ENCODE measurements around the gene RRM1. TPM values are rescaled to one million over a fixed set of nuclear protein-coding genes. Genes with fewer than 3 reads are reported as not detected.

The RRM1 gene
- 14.3 and 15.0 TPM in 2 replicates for polyA plus RNA-seq

GRCh38 chr11:4094348-4095291 lies at the start of gene RRM1:
Gene RRM1, plus strand, starts transcription at chr11:4094799. Its CDS starts 214 bp downstream, at chr11:4095013.

Other genes with a start within 250 kb of the RRM1 start
- 20.5 and 27.0 TPM in 2 replicates for gene STIM1, start 239.1 kb upstream of the RRM1 start, polyA plus RNA-seq

Measured in Purkinje cell (primary cell).